Esophagus muscularis mucosa (tissue), 4 donors: ENCODE measurements around the gene TRPV2. TPM values are rescaled to one million over a fixed set of nuclear protein-coding genes. Genes with fewer than 3 reads are reported as not detected.

Experiments
- DNase-seq: peaks from one replicate; pipeline ENCODE4 v3.0.0-alpha.2; 2017; ENCODE audit errors: extremely low spot score
- H3K27ac ChIP-seq, 4 donors: fragments of 200-600 bp; sonication (generic); replicated peaks in 1 of 4; 1 replicate in 3 of 4; 2 replicates in 1 of 4; pipeline ENCODE4 v1.5.1; 2016 to 2019; ENCODE audit warnings: mild to moderate bottlenecking in 1 of 4
- H3K27me3 ChIP-seq, 4 donors: fragments of 200-600 bp; sonication (generic); one replicate each; pipeline versions ENCODE4 v1.5.1 to v1.6.0; 2016 to 2019
- H3K36me3 ChIP-seq, 4 donors: fragments of 200-600 bp; sonication (generic); one replicate each; pipeline ENCODE4 v1.5.1; 2016 to 2019
- H3K4me1 ChIP-seq, 4 donors: fragments of 200-600 bp; sonication (generic); one replicate each; pipeline ENCODE4 v1.5.1; 2016 to 2019
- H3K4me3 ChIP-seq, 4 donors: fragments of 200-600 bp; sonication (generic); 1 replicate in 2 of 4; 2 replicates in 2 of 4; pipeline ENCODE4 v1.5.1; 2016 to 2019; ENCODE audit warnings: mild to moderate bottlenecking in 4 of 4, moderate library complexity in 1 of 4
- H3K9me3 ChIP-seq, 4 donors: fragments of 200-600 bp; sonication (generic); 1 replicate in 3 of 4; 2 replicates in 1 of 4; pipeline ENCODE4 v1.5.1; 2016 to 2019
- EP300 ChIP-seq: sonication (generic); formaldehyde crosslinking; IDR thresholded peaks from one replicate; pipeline ENCODE4 v1.6.1; 2017; ENCODE audit warnings: antibody characterized with exemption
- POLR2A ChIP-seq: fragments of 450-650 bp; IDR thresholded peaks from one replicate; pipeline ENCODE4 v1.6.1; 2017; ENCODE audit warnings: antibody characterized with exemption, moderate library complexity, mild to moderate bottlenecking, low read depth
- POLR2AphosphoS5 ChIP-seq, 2 donors: sonication (generic); formaldehyde crosslinking; IDR thresholded peaks; one replicate each; pipeline ENCODE4 v1.6.1; 2017; ENCODE audit warnings: antibody characterized with exemption in 2 of 2
- WGBS: methylation state at CpG from one replicate; pipeline ENCODE4 v1.1.5; 2018; 5-methylcytosine and 5-hydroxymethylcytosine counted together
- intact Hi-C: fragments of 100-400 bp; cut with DNase I; formaldehyde crosslinking; loops from one replicate; pipeline ENCODE4 v1.15.1; 2023
- total RNA-seq, 4 donors: library from RNA; depleted of rRNA; stranded (reverse); fragments of >200 nt; gene quantifications; one replicate each; pipeline versions ENCODE4 v1.1.0 to v1.2.1, GENCODE V29; 2016
- TF ChIP-seq, protein P1 (sequence below), 3 experiments: fragments of 200-600 bp in 2 of 3; fragments of 450-650 bp in 1 of 3; sonication (generic) in 2 of 3; IDR thresholded peaks; one replicate each; pipeline ENCODE4 v1.5.1; 2017 to 2019; ENCODE audit warnings: antibody characterized with exemption in 3 of 3, mild to moderate bottlenecking in 2 of 3, moderate library complexity in 1 of 3

The TRPV2 gene
- total RNA-seq, 4 donors from 2014 or later: 11.3 to 19.1 (median 17.7) TPM

- WGBS: 73% methylated on average over 7 of the region's 7 CpGs
- H3K27ac ChIP-seq: peak overlapping the region; percentile 59 to 80 (median 70)
- H3K27me3 ChIP-seq: peaks cover 0 to 6% (median 0%) of the 10 kb centered on the region in 4 donors
- peaks cover 13 to 50% (median 42%) of the 10 kb centered on the region in 4 donors for H3K4me1 ChIP-seq
- intact Hi-C loops: no loop called here
- no peak for DNase-seq
- H3K4me3 ChIP-seq: no peak overlapping the region
- no peaks in the 10 kb centered on the region for H3K9me3 ChIP-seq
- TF ChIP-seq, protein P1, sequence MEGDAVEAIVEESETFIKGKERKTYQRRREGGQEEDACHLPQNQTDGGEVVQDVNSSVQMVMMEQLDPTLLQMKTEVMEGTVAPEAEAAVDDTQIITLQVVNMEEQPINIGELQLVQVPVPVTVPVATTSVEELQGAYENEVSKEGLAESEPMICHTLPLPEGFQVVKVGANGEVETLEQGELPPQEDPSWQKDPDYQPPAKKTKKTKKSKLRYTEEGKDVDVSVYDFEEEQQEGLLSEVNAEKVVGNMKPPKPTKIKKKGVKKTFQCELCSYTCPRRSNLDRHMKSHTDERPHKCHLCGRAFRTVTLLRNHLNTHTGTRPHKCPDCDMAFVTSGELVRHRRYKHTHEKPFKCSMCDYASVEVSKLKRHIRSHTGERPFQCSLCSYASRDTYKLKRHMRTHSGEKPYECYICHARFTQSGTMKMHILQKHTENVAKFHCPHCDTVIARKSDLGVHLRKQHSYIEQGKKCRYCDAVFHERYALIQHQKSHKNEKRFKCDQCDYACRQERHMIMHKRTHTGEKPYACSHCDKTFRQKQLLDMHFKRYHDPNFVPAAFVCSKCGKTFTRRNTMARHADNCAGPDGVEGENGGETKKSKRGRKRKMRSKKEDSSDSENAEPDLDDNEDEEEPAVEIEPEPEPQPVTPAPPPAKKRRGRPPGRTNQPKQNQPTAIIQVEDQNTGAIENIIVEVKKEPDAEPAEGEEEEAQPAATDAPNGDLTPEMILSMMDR (IDR thresholded peaks at IDR 0.05): no peak
- TF ChIP-seq POLR2AphosphoS5 (IDR thresholded peaks at IDR 0.05): no peak
- TF ChIP-seq POLR2A: no peak
- TF ChIP-seq EP300: no peak
- peaks cover 0 to 38% (median 13%) of the 10 kb centered on the region in 4 donors for H3K36me3 ChIP-seq
These were observed 2.7 kb downstream of the TRPV2 start for GRCh38 chr17:16417896-16418684.

- peaks cover 0 to 44% (median 19%) of the 10 kb centered on the region in 4 donors for H3K36me3 ChIP-seq
- peak overlapping the region; percentile 59 to 80 (median 70) for H3K27ac ChIP-seq
- intact Hi-C loops: no loop called here
- peaks cover 0 to 6% (median 0%) of the 10 kb centered on the region in 4 donors for H3K27me3 ChIP-seq
- no peak for TF ChIP-seq POLR2AphosphoS5 (IDR thresholded peaks at IDR 0.05)
- no peak for TF ChIP-seq POLR2A
- TF ChIP-seq, protein P1 (IDR thresholded peaks at IDR 0.05): no peak
- TF ChIP-seq EP300: no peak
- no peaks in the 10 kb centered on the region for H3K9me3 ChIP-seq
- no peak overlapping the region for H3K4me3 ChIP-seq
- WGBS: 96% methylated on average over 2 of the region's 2 CpGs
- H3K4me1 ChIP-seq: peaks cover 13 to 50% (median 42%) of the 10 kb centered on the region in 4 donors
- DNase-seq: no peak
These were observed 3.3 kb downstream of the TRPV2 start for GRCh38 chr17:16418685-16419068.

GRCh38 chr17:16419074-16419928 is 3.9 kb downstream of the TRPV2 start:
- 60% methylated on average over 8 of the region's 8 CpGs for whole genome bisulfite sequencing
- Histone ChIP-seq H3K4me3 (no peak overlapping the region), H3K9me3 (no peaks in the 10 kb centered on the region), H3K4me1 (peaks cover 13 to 50% (median 42%) of the 10 kb centered on the region in 4 donors), H3K27ac (peak overlapping the region; percentile 59 to 80 (median 70)), H3K27me3 (peaks cover 0 to 6% (median 0%) of the 10 kb centered on the region in 4 donors), H3K36me3 (peaks cover 0 to 48% (median 22%) of the 10 kb centered on the region in 4 donors)
- DNase-seq: no peak
- TF ChIP-seq POLR2A: no peak
- TF ChIP-seq POLR2AphosphoS5 (IDR thresholded peaks at IDR 0.05): peak in 1 of 2 donors; percentile 48
- TF ChIP-seq, protein P1 (IDR thresholded peaks at IDR 0.05): no peak
- intact Hi-C loops: no loop called here

GRCh38 chr17:16419929-16420271 is 4.5 kb downstream of the TRPV2 start:
- no peak for DNase-seq
- 93% methylated on average over 8 of the region's 10 CpGs for WGBS
- Histone ChIP-seq H3K27me3 (peaks cover 0 to 6% (median 0%) of the 10 kb centered on the region in 4 donors), H3K4me3 (no peak overlapping the region), H3K4me1 (peaks cover 13 to 50% (median 42%) of the 10 kb centered on the region in 4 donors), H3K36me3 (peaks cover 0 to 48% (median 22%) of the 10 kb centered on the region in 4 donors), H3K27ac (peak overlapping the region; percentile 59 to 80 (median 70)), H3K9me3 (no peaks in the 10 kb centered on the region)
- TF ChIP-seq POLR2AphosphoS5 (IDR thresholded peaks at IDR 0.05) (no peak), EP300 (no peak), POLR2A (no peak)
- TF ChIP-seq, protein P1 (IDR thresholded peaks at IDR 0.05): no peak
- intact Hi-C loops: no loop called here
